Measurements from ENCODE around the gene ZP1.
A peak's percentile ranks its signal among the peaks of the same experiment; 100 is the strongest.

The ZP1 gene

GRCh38 chr11:60862171-60862570 lies 5.2 kb upstream of the ZP1 start:
- no peak for DNase-seq

GRCh38 chr11:60863550-60864521 lies 3.5 kb upstream of the ZP1 start:
- DNase-seq, result no peak

- peak; percentile 8 for DNase-seq
These were observed 2.4 kb upstream of the ZP1 start for GRCh38 chr11:60864856-60865513.

GRCh38 chr11:60867871-60868681 lies 734 bp downstream of the ZP1 start:
- no peak for DNase-seq

- no peak for DNase-seq
These were observed 1.5 kb downstream of the ZP1 start for GRCh38 chr11:60868682-60869450.

GRCh38 chr11:60869451-60869825 lies 2.1 kb downstream of the ZP1 start:
- no peak for DNase-seq

GRCh38 chr11:60870276-60870675 lies 2.9 kb downstream of the ZP1 start:
- no peak for DNase-seq

- no peak for DNase-seq
These were observed 3.5 kb downstream of the ZP1 start for GRCh38 chr11:60870733-60871377.

GRCh38 chr11:60871378-60872061 lies 4.2 kb downstream of the ZP1 start:
- DNase-seq, result no peak

- no peak for DNase-seq
These were observed 5.0 kb downstream of the ZP1 start for GRCh38 chr11:60872124-60872960.

GRCh38 chr11:60872961-60873524 lies 5.7 kb downstream of the ZP1 start:
- DNase-seq, result no peak

GRCh38 chr11:60873533-60873932 lies 6.2 kb downstream of the ZP1 start:
- DNase-seq, result no peak

- DNase-seq, result no peak
These were observed 7.4 kb downstream of the ZP1 start for GRCh38 chr11:60874421-60875365.

GRCh38 chr11:60875366-60876167 lies 8.2 kb downstream of the ZP1 start:
- DNase-seq, result no peak

GRCh38 chr11:60876168-60876485 lies 8.8 kb downstream of the ZP1 start:
- no peak for DNase-seq

- no peak for DNase-seq
These were observed 11.1 kb downstream of the ZP1 start for GRCh38 chr11:60878245-60879101.

- DNase-seq, result no peak
These were observed 11.8 kb downstream of the ZP1 start for GRCh38 chr11:60879104-60879503.
